ENCODE data around the gene MYBPC1.

Gene MYBPC1

GRCh38 chr12:101592448-101592847 lies 2.3 kb upstream of the MYBPC1 start:
- Histone ChIP-seq H3K36me3 (replicated peaks) (no peaks in the 10 kb centered on the region), H3K4me3 (ENCODE audit: low read depth, low read length) (no peak overlapping the region), H3K27ac (no peak overlapping the region), H3K27me3 (replicated peaks) (no peaks in the 10 kb centered on the region)
- TF ChIP-seq CTCF (IDR thresholded peaks at IDR 0.05; ENCODE audit: low read depth, low read length, missing control alignments) = no peak
- DNase-seq = no peak
- in situ Hi-C loops (cut with HindIII; ENCODE audit: low pct_ligation_motif_present, low sequenced_read_pairs) = no loop called here

GRCh38 chr12:101592921-101593320 lies 1.9 kb upstream of the MYBPC1 start:
- Histone ChIP-seq H3K36me3 (replicated peaks) (no peaks in the 10 kb centered on the region), H3K4me3 (ENCODE audit: low read depth, low read length) (no peak overlapping the region), H3K27ac (no peak overlapping the region), H3K27me3 (replicated peaks) (no peaks in the 10 kb centered on the region)
- in situ Hi-C loops (cut with HindIII; ENCODE audit: low pct_ligation_motif_present, low sequenced_read_pairs) = no loop called here
- DNase-seq = no peak
- TF ChIP-seq CTCF (IDR thresholded peaks at IDR 0.05; ENCODE audit: low read depth, low read length, missing control alignments) = no peak

GRCh38 chr12:101596172-101596571 lies 1.4 kb downstream of the MYBPC1 start:
- DNase-seq = no peak
- Histone ChIP-seq H3K27ac (no peak overlapping the region), H3K4me3 (ENCODE audit: low read depth, low read length) (no peak overlapping the region), H3K27me3 (replicated peaks) (no peaks in the 10 kb centered on the region), H3K36me3 (replicated peaks) (no peaks in the 10 kb centered on the region)
- TF ChIP-seq CTCF (IDR thresholded peaks at IDR 0.05; ENCODE audit: low read depth, low read length, missing control alignments) = no peak
- in situ Hi-C loops (cut with HindIII; ENCODE audit: low pct_ligation_motif_present, low sequenced_read_pairs) = no loop called here

GRCh38 chr12:101597164-101597563 lies 2.4 kb downstream of the MYBPC1 start:
- in situ Hi-C loops (cut with HindIII; ENCODE audit: low pct_ligation_motif_present, low sequenced_read_pairs) = no loop called here
- Histone ChIP-seq H3K4me3 (ENCODE audit: low read depth, low read length) (no peak overlapping the region), H3K27ac (no peak overlapping the region), H3K27me3 (replicated peaks) (no peaks in the 10 kb centered on the region), H3K36me3 (replicated peaks) (no peaks in the 10 kb centered on the region)
- no peak for TF ChIP-seq CTCF (IDR thresholded peaks at IDR 0.05; ENCODE audit: low read depth, low read length, missing control alignments)
- DNase-seq = no peak

GRCh38 chr12:101598483-101598882 lies 3.7 kb downstream of the MYBPC1 start:
- H3K27ac ChIP-seq = no peak overlapping the region
- DNase-seq = no peak
- TF ChIP-seq CTCF (IDR thresholded peaks at IDR 0.05; ENCODE audit: low read depth, low read length, missing control alignments) = no peak
- in situ Hi-C loops (cut with HindIII; ENCODE audit: low pct_ligation_motif_present, low sequenced_read_pairs) = no loop called here
- H3K27me3 ChIP-seq (replicated peaks) = no peaks in the 10 kb centered on the region
- no peak overlapping the region for H3K4me3 ChIP-seq (ENCODE audit: low read depth, low read length)
- no peaks in the 10 kb centered on the region for H3K36me3 ChIP-seq (replicated peaks)

GRCh38 chr12:101599311-101599710 lies 4.5 kb downstream of the MYBPC1 start:
- DNase-seq = no peak
- in situ Hi-C loops (cut with HindIII; ENCODE audit: low pct_ligation_motif_present, low sequenced_read_pairs) = no loop called here
- no peak overlapping the region for H3K27ac ChIP-seq

More at GRCh38 chr12:101599311-101599710, 4.5 kb downstream of the MYBPC1 start:
- H3K27me3 ChIP-seq (replicated peaks) = no peaks in the 10 kb centered on the region
- no peaks in the 10 kb centered on the region for H3K36me3 ChIP-seq (replicated peaks)
- H3K4me3 ChIP-seq (ENCODE audit: low read depth, low read length) = no peak overlapping the region
- TF ChIP-seq CTCF (IDR thresholded peaks at IDR 0.05; ENCODE audit: low read depth, low read length, missing control alignments) = no peak

Data from brain microvascular endothelial cell (primary cell).